ENCODE measurements around the gene DOCK2.

Gene DOCK2

GRCh38 chr5:169988947-169989346, 351.9 kb downstream of the DOCK2 start:
- DNase-seq (ENCODE audit: low spot score): no peak

- DNase-seq (ENCODE audit: low spot score): no peak
Measured at GRCh38 chr5:169989365-169989764, 352.3 kb downstream of the DOCK2 start.

- DNase-seq (ENCODE audit: low spot score): no peak
Measured at GRCh38 chr5:169991115-169991869, 354.2 kb downstream of the DOCK2 start.

- DNase-seq (ENCODE audit: low spot score): no peak
Measured at GRCh38 chr5:169992789-169993484, 355.9 kb downstream of the DOCK2 start.

- no peak for DNase-seq (ENCODE audit: low spot score)
Measured at GRCh38 chr5:169993485-169993790, 356.4 kb downstream of the DOCK2 start.

GRCh38 chr5:169997798-169998197, 360.7 kb downstream of the DOCK2 start:
- no peak for DNase-seq (ENCODE audit: low spot score)

- no peak for DNase-seq (ENCODE audit: low spot score)
Measured at GRCh38 chr5:169999621-170000020, 362.5 kb downstream of the DOCK2 start.

- no peak for DNase-seq (ENCODE audit: low spot score)
Measured at GRCh38 chr5:170000155-170000554, 363.1 kb downstream of the DOCK2 start.

GRCh38 chr5:170006021-170006420, 368.9 kb downstream of the DOCK2 start:
- no peak for DNase-seq (ENCODE audit: low spot score)

- no peak for DNase-seq (ENCODE audit: low spot score)
Measured at GRCh38 chr5:170008376-170008775, 371.3 kb downstream of the DOCK2 start.

- no peak for DNase-seq (ENCODE audit: low spot score)
Measured at GRCh38 chr5:170010595-170010994, 373.5 kb downstream of the DOCK2 start.

GRCh38 chr5:170011751-170012150, 374.7 kb downstream of the DOCK2 start:
- no peak for DNase-seq (ENCODE audit: low spot score)

GRCh38 chr5:170012622-170013021, 375.5 kb downstream of the DOCK2 start:
- no peak for DNase-seq (ENCODE audit: low spot score)

- DNase-seq (ENCODE audit: low spot score): no peak
Measured at GRCh38 chr5:170020423-170020822, 383.3 kb downstream of the DOCK2 start.

- no peak for DNase-seq (ENCODE audit: low spot score)
Measured at GRCh38 chr5:170021506-170021905, 384.4 kb downstream of the DOCK2 start.

- DNase-seq (ENCODE audit: low spot score): no peak
Measured at GRCh38 chr5:170025853-170026252, 388.8 kb downstream of the DOCK2 start.

- no peak for DNase-seq (ENCODE audit: low spot score)
Measured at GRCh38 chr5:170028124-170028523, 391.0 kb downstream of the DOCK2 start.

- no peak for DNase-seq (ENCODE audit: low spot score)
Measured at GRCh38 chr5:170034231-170034630, 397.2 kb downstream of the DOCK2 start.

GRCh38 chr5:170038241-170038640, 401.2 kb downstream of the DOCK2 start:
- no peak for DNase-seq (ENCODE audit: low spot score)

GRCh38 chr5:170039830-170040229, 402.8 kb downstream of the DOCK2 start:
- DNase-seq (ENCODE audit: low spot score): no peak

GRCh38 chr5:170046241-170046640, 409.2 kb downstream of the DOCK2 start:
- DNase-seq (ENCODE audit: low spot score): peak; percentile 24

GRCh38 chr5:170049713-170050112, 412.6 kb downstream of the DOCK2 start:
- no peak for DNase-seq (ENCODE audit: low spot score)

- DNase-seq (ENCODE audit: low spot score): no peak
Measured at GRCh38 chr5:170053896-170054295, 416.8 kb downstream of the DOCK2 start.

GRCh38 chr5:170055606-170056005, 418.5 kb downstream of the DOCK2 start:
- DNase-seq (ENCODE audit: low spot score): no peak
